ENCODE measurements around the gene CSKMT.

GRCh38 chr11:62645671-62645945, 19.5 kb upstream of the CSKMT start:
- TF ChIP-seq CTCF (IDR thresholded peaks at IDR 0.05; ENCODE audit: insufficient read depth, low read length, poor library complexity, severe bottlenecking) (no peak), EZH2phosphoT487 (conservative IDR thresholded peaks at IDR 0.05; ENCODE audit: low read length) (no peak)

Measured in SU-DHL-6 (cell line).